ENCODE measurements around the gene CERT1. TPM values are rescaled to one million over a fixed set of nuclear protein-coding genes. Genes with fewer than 3 reads are reported as not detected.
"Not testable (repeated sequence)": the region's sequence is repeated elsewhere in the genome, so short reads cannot be mapped to it uniquely, and the experiment has no call there.

Gene CERT1, protein sequence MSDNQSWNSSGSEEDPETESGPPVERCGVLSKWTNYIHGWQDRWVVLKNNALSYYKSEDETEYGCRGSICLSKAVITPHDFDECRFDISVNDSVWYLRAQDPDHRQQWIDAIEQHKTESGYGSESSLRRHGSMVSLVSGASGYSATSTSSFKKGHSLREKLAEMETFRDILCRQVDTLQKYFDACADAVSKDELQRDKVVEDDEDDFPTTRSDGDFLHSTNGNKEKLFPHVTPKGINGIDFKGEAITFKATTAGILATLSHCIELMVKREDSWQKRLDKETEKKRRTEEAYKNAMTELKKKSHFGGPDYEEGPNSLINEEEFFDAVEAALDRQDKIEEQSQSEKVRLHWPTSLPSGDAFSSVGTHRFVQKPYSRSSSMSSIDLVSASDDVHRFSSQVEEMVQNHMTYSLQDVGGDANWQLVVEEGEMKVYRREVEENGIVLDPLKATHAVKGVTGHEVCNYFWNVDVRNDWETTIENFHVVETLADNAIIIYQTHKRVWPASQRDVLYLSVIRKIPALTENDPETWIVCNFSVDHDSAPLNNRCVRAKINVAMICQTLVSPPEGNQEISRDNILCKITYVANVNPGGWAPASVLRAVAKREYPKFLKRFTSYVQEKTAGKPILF
- 53.8 TPM for total RNA-seq

DNA sequence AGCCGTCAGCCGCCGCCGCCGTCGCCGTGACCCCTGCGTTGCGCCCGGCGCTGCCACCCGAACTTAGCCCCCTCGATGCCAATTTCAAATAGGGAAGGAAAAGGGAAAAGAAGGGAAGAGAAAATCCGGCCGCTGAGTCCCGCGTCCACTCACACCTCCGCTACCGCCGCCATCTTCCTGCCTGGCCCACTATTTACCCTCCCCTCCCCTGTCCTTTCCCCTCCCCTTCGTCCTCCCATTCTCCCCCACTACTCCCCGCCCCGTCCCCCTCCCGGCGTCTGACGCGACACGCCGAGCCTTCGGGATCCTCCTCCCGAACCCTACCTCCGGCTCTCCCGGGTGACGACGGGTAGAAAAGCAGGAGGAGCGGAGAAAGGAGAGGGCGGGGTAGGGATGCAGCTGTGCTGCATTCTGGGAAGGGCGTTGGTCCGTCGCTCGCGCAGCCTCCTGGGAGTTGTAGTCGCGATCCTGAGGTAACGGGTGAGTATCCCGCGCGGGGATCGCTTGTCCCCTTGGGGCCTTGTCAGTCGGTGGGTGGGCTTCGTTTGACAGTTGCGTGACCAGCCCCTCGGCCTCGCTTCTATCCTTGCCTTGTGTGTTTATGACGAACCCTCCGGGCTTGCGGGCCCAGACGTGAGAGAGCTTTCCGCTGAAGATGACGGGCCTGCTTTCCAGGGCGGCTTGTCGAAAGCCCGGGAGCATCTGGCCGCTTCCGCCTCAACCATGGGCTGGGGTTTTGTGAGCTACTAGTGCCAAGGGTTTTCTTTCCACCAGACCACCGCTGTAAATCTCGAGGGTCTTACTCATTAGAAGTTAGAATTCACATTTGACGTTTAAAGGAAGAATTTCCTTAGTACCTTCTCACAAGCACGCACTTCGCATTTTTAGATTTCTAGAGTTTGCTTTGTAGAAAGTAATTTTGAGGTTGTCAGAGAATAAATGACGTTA lies at the start of gene CERT1, which contains the start of gene POLK:
Gene CERT1 (minus strand): TSS at position 195 of the 948 bp plus-strand sequence. CDS start 422 bp downstream, outside the sequence.
Gene POLK (plus strand): TSS at position 457 of the 948 bp plus-strand sequence.
- FAIRE-seq: no peak
- DNase-seq (ENCODE audit: low spot score in 2 of 2): peak; percentile 95

DNA sequence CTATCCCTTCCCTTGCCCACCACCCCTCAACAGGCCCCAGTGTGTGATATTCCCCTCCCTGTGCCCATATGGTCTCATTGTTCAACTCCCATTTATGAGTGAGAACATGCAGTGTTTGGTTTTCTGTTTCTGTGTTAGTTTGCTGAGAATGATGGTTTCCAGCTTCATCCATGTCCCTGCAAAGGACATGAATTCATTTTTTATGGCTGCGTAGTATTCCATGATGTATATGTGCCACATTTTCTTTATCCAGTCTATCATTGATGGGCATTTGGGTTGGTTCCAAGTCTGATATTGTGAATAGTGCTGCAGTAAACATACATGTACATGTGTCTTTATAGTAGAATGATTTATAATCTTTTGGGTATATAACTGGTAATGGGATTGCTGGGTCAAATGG lies 49.2 kb upstream of the CERT1 start:
- FAIRE-seq; DNase-seq (ENCODE audit: low spot score in 2 of 2): not testable (repeated sequence)

DNA sequence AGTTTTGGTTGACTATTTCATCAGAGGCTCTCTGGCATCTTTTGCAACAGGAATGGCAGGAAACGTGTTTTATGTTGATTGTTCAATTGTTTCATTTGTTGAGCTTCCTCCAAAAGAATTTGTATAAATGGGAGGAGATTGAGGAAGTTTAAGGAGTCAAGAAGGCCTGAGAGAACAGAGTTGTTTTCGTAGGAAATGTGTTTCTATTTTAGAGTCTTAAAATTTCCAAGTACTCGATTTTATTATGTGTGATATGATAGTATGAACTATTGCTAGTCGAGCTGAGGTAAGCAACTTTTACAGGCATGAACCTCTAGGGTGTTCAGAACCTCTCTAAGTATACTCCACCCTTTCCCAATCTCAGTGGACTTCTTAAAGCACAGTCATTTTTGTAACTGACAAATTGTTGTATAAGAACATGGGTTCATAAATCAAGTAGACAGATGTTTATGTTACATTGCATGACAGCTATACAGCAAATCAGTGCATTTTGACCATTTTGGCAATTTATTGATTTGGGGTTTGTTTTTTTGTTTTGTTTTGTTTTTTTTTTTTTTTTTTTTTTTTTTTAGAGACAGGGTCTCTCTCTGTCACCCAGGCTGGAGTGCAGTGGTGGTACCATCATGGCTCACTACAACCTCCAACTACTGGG lies 47.7 kb upstream of the CERT1 start:
- no peak for FAIRE-seq
- no peak for DNase-seq (ENCODE audit: low spot score in 2 of 2)

DNA sequence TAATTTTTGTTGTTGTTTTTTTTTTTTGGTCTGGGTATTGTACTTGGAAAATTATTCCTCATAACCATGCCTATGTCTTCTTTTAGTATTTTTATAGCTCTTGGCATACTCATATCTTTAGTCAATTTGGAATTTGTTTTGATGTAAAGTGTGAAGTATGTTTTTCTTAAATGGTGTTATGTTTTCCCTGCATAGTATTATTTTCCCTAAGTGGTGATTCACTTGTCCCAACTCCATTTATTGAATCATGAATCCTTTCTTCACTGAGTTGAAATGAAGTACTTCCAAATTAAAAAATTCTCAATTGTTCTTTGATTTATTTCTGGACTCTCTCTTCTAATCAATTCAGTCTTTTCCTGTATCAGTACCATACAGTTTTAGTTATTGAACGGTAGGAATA lies 46.8 kb upstream of the CERT1 start:
- DNase-seq (ENCODE audit: low spot score in 2 of 2) (no peak), FAIRE-seq (no peak)

DNA sequence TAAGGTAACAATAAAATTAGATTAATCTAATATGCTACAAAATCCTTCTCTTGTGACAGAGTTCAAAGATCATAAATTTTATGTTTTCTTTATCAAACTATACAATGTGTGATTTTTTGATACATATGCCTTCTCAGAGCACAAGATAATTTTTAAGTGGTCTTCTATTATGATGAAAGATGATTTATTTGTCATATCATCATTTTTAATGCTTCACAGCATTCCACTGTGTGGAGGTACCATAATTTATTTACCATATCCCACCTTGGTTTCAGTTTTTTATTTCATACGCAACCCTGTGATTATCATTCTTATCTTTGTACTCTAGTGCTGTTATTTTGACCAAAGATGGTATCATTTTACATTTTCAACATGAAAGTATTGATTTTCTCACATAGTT lies 41.9 kb upstream of the CERT1 start:
- FAIRE-seq: no peak
- no peak for DNase-seq (ENCODE audit: low spot score in 2 of 2)

DNA sequence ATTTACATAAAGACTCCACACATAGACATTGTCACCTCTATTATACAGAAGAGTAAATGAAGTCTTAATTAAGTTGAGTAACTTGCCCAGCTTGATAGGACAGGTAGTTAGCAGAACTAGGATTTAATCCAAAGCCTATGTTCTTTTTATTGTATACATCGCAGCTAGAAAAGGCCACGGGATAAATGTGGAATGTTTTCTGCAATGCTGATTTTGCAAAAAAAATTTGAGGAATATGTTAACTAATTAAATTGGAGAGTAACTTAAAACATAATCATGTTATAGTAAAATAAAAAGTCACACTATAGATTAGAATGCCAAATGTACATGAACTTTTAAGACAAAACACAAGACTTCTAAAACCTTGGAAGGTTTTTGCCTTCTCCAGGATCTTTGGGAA lies 41.3 kb upstream of the CERT1 start:
- DNase-seq (ENCODE audit: low spot score in 2 of 2): no peak
- no peak for FAIRE-seq

DNA sequence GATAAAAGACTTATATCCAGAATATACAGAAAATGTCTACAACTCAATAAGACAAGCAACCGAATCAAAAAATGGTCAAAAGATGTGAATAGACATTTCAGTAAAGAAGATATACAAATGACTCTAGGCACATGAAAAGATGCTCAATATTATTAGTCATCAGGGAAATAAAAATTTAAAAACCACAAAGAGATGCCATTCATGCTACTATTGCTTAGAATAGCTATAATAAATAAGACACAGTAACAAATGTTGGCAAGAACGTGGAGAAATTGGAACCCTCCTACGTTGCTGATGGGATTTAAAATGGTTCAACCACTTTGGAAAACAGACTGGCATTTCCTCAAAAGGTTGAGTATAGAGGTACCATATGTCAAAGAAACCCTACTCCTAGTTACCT lies 40.0 kb upstream of the CERT1 start:
- DNase-seq (ENCODE audit: low spot score in 2 of 2) (no peak), FAIRE-seq (no peak)

DNA sequence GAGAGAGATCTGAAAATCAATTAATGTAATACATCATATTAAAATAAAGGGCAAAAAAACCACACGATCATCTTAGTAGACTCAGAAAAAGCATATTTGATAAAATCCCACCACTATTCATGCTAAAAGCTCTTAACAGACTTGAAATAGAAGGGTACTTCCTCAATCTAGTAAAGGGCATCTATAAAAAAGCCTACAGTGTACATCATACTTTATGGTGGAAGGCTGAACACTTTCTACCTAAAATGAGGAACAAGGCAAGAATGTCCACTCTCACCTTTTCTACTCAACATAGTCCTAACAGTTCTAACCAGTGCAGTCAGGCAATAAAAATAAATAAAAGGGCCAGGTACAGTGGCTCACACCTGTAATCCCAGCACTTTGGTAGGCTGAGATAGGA lies 39.2 kb upstream of the CERT1 start:
- DNase-seq (ENCODE audit: low spot score in 2 of 2): no peak
- no peak for FAIRE-seq

DNA sequence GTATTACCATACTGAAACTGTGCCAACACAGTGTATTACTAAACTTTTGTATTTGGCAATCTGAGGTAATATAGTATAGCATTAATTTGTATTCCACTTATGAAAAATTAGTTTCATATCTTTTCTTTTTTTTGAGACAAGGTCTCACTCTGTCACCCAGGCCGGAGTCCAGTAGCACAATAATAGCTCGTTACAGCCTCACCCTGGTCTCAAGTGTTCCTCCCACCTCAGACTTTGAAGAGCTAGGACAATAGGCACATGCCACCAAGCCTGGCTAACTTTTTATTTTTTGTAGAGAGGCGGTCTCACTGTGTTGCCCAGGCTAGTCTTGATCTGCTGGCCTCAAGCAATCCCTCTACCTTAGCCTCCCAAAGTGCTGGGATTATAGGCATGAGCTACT lies 36.4 kb upstream of the CERT1 start:
- DNase-seq (ENCODE audit: low spot score in 2 of 2) (no peak), FAIRE-seq (no peak)

DNA sequence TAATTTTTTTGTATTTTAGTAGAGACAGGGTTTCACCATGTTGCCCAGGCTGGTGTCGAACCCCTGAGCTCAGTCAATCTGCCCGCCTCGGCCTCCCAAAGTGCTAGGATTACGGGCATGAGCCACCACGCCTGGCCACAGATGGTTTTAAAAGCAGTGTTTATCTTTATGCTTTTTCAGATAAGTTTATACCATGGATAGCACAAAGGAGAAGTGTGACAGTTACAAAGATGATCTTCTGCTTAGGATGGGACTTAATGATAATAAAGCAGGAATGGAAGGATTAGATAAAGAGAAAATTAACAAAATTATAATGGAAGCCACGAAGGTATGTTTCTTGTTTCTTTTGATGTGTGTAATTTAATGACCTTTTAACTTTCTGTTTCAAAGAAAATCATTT lies 35.4 kb upstream of the CERT1 start:
- DNase-seq (ENCODE audit: low spot score in 2 of 2) (no peak), FAIRE-seq (no peak)

DNA sequence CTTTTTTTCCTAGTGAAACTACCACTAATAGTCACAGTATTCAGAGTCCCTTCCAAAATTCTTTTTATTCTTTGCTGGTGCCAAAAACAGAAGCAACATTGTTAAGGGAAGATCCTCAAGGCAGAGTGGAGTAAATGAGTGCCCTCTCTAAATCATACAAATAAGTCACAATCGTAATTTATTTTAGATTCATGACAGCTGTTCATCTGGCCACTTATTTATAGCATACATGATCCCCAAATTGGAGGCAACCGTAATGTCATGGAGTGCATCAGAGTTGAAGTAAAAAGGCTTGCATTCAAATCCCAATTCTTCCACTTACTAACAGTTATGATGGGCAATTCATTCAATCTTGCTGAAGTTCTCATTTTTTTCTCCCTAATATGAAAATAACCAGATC lies 33.7 kb upstream of the CERT1 start:
- FAIRE-seq (no peak), DNase-seq (ENCODE audit: low spot score in 2 of 2) (no peak)

DNA sequence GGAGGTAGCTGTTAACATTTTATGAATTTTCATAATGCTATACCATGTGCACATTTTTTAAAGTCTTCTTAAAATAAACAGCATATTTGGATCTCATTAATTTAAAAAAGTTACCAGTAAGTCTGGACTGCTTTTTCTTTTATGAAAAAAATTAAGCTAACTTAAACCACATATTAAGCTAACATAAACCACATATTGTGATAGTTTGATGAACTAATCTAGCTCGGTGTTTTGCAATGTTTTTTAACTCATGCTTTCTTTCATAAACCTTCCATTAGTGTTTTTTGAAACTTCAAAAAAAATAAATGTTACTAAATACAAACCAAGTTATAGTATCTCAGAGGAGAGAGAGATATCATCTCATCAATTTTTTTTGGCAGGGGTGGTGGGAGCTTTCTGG lies 26.8 kb upstream of the CERT1 start:
- no peak for DNase-seq (ENCODE audit: low spot score in 2 of 2)
- FAIRE-seq: no peak

DNA sequence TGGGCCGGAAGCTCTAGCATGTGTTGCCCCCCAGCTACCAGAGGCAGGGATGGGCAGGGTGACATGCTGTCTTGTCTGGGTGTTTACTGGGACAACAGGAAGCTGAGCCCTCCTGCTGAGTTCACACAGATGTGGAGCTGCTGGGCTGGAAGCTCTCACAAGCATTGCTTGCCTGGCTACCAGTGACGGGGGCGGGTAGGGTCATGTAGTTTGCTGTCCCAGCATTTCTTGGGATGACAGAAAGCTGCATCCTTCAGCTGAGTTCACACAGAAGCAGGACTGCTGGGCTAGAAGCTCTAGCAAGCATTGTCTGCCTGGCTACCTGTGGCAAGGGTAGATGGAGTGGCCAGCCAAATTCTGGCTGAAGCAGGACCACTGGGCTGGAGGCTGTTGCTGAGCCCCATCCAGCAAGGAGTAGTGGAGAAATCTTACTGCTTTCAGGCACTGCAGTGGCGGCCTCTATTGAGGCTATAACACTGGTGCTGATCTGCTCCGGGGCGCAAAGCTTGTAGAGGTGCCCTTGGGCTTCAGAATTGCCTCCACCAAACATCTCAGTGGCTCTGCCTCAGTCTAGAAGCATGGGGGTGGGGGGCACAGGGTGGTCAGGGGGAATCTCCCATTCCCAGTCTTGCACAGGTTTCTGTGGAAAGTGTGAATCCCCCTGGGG lies 25.4 kb upstream of the CERT1 start:
- DNase-seq (ENCODE audit: low spot score in 2 of 2) (no peak), FAIRE-seq (no peak)

DNA sequence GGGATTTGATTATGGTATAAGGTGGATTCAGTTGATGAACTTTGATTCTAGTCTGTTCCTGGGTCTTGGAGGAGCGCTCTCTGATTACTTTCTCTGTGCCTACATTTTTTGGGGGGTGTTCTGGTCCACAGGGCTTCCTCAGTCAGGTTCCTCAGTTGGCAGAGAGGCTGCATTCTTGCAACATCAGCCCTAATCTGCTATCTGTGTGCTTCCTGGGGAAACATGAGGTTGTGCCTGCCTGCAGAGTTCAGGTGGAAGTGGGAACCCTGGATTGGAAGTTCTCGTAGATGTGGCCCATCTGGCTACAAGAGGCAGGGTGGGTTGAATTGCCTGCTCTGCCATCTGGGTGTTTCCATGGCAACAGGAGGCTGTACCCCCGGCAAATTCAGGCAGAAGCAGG lies 24.7 kb upstream of the CERT1 start:
- DNase-seq (ENCODE audit: low spot score in 2 of 2) (no peak), FAIRE-seq (no peak)

DNA sequence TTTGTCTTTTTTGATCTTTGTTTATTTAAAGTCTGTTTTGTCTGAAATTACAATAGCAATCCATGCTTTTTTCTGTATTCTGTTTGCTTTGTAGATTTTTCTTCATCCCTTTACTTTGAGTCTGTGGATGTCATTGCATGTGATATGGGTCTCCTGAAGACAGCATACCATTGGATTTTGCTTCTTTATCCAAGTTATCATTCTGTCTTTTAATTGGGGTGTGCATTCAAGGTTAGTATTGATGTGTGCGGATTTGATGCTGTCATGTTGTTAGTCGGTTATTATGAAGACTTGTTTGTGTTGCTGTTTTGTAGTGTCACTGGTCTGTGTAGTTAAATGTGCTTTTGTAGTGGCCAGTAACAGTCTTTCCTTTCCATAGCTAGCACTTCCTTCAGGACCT lies 23.3 kb upstream of the CERT1 start:
- no peak for FAIRE-seq
- no peak for DNase-seq (ENCODE audit: low spot score in 2 of 2)

DNA sequence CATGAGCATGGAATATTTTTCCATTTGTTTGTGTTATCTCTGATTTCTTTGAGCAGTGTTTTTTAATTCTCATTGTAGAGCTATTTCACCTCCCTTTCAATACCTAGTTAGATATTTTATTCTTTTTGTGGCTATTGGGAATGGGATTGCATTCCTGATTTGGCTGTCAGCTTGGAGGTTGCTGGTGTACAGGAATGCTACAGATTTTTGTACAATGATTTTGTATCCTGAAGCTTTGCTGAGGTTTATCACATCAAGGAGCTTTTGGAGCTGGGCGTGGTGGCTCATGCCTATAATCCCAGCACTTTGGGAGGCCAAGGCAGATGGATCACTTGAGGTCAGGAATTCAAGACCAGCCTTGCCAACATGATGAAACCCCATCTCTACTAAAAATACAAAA lies 22.3 kb upstream of the CERT1 start:
- FAIRE-seq; DNase-seq (ENCODE audit: low spot score in 2 of 2): not testable (repeated sequence)

DNA sequence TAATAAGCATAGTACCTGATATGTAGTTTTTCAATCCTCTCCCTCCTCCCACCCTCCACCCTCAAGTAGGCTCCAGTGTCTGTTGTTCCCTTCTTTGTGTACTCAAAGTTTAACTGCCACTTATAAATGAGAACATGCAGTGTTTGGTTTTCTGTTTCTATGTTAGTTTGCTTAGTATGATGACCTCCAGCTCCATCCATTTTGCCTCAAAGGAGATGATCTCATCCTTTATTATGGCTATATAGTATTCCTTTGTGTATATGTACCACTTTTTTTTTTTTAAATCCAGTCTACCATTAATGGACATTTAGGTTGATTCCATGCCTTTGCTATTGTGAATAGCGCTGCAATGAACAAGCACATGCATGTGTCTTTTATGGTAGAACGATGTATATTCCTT lies 20.8 kb upstream of the CERT1 start:
- DNase-seq (ENCODE audit: low spot score in 2 of 2) (no peak), FAIRE-seq (no peak)

DNA sequence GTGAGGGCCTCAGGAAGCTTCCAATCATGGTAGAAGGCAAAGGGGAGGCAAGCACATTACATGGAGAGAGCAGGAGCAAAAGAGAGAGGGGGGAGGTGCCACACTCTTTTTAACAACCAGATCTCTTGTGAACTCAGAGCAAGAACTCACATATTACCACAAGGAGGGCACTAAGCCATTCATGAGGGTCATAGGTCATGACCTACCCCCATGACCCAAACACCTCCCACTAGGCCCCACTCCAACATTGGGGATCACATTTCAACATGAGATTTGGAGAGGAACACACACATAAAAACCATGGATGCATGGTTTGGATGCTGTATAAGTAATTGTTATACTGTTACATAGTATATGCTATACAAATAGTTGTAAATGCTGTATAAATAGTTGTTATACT lies 17.8 kb upstream of the CERT1 start:
- DNase-seq (ENCODE audit: low spot score in 2 of 2) (no peak), FAIRE-seq (no peak)

DNA sequence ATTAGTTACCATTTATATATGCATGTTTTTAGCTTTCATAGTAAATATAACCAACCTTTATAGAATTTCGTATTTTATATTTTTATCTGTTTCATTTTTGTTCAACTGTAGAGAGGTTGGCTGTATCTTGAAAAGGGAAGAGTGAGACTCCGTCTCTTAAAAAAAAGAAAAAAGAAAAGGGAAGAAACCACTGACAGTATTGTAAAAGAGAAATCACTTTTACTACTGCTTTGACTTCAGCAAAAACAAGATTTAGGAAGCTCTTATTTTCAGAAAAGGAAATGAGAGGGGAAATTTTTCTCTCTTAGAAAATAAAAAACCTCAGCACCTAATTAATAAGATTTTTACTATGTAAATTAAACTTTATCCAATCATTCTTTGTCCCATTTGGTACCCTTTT lies 14.6 kb upstream of the CERT1 start:
- FAIRE-seq (no peak), DNase-seq (ENCODE audit: low spot score in 2 of 2) (no peak)

DNA sequence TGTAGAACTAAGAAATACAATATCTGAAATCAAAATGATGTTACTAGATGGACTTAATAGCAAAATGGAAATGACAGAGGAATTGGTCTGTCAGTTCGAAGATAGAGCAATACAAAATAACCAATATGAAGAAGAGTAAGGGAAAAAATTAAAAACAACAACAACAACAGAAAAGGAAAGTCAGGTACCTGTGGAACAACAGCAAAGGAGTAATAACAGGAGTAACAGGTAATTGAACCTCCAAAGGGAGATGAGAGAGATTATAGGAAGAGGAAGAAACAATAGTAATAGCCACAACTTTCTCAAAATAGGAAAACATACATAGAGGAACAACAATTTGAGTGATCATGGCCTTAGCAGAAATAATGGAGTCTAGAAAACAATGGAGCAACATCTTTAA lies 13.9 kb upstream of the CERT1 start:
- FAIRE-seq (no peak), DNase-seq (ENCODE audit: low spot score in 2 of 2) (no peak)
